ENCODE data around the gene PLAC8.
"Not testable (repeated sequence)": the region's sequence is repeated elsewhere in the genome, so short reads cannot be mapped to it uniquely, and the experiment has no call there.

The PLAC8 gene, protein sequence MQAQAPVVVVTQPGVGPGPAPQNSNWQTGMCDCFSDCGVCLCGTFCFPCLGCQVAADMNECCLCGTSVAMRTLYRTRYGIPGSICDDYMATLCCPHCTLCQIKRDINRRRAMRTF

DNA sequence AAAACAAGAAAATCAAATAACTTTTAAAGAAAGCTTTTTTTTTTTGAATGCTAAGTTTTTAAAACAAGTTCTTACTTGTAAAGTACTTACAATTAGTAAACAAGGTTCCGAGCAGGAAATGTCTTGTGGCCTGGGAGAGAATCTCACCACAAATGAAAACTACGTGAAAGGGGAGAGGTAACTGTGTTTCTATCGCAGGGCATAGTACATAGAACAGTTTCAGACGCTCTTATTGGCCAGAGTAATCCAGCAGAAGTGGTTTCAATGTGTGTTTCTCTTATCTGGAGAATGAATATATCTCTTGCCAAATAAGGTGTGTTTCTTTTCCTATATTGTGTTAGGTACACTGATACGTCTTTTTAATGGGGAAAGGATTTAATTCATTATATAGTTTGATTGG is at the start of gene PLAC8:
Gene PLAC8, minus strand, starts transcription at position 154 of the 400 bp plus-strand sequence. CDS start 6,808 bp downstream, outside the sequence.
- H3K9me3 Mint-ChIP-seq = no peaks in the 10 kb centered on the region
- peak within 1 kb of the TSS; percentile 92 for H3K27ac Mint-ChIP-seq
- peaks cover 30% of the 10 kb centered on the region for H3K4me1 Mint-ChIP-seq
- peaks cover 9% of the 10 kb centered on the region for H3K36me3 Mint-ChIP-seq
- DNase-seq (ENCODE audit: low spot score in 2 of 2) (no peak), ATAC-seq (peak; percentile 57)
- peak within 1 kb of the TSS; percentile 79 for H3K4me3 Mint-ChIP-seq

DNA sequence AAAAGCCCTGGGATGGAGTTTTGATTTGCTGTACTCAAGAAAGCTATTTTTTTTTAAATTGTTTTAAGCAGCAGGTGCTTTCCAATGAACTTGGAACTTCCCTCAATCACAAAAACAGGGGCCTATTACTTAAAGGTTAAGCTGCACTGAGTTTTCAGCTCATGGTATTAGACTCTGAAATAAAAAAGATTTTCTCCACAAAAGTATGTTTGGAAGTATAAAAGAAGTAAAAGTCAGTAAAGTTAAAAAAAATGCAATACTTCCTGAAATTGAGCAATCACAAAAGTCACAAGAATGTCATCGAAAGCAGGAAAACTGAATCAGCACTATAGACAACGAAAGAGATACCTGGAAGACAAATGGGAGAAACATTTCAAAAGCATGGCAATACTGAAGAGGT is 38.9 kb upstream of the PLAC8 start:
- Mint-ChIP-seq H3K9me3 (peaks cover 3% of the 10 kb centered on the region), H3K4me1 (peaks cover 13% of the 10 kb centered on the region), H3K4me3 (no peak overlapping the region), H3K36me3 (no peaks in the 10 kb centered on the region), H3K27ac (no peak overlapping the region)
- DNase-seq (ENCODE audit: low spot score in 2 of 2) = no peak
- ATAC-seq = no peak

DNA sequence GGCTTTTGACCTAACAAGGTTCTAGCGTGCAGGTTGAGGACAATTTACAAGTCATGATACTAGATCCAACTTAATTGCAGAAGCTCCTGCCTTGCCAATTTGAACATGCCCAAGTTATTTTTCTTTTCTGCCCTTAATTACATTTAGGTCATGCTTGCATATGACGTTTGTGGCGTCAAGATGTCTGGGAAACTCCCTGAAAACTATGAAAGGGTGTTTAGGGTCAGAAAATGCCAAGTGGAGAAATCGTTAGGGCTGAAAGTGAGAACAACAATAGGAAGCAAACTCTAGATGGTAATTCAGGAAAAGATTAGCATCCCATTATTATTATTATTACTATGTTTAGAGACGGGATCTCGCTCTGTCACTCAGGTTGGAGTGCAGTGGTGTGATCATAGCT is 38.2 kb upstream of the PLAC8 start:
- H3K9me3 Mint-ChIP-seq = peaks cover 3% of the 10 kb centered on the region
- no peak overlapping the region for H3K27ac Mint-ChIP-seq
- H3K4me3 Mint-ChIP-seq = no peak overlapping the region
- ATAC-seq = no peak
- DNase-seq (ENCODE audit: low spot score in 2 of 2) = no peak
- no peaks in the 10 kb centered on the region for H3K36me3 Mint-ChIP-seq
- H3K4me1 Mint-ChIP-seq = peaks cover 13% of the 10 kb centered on the region

DNA sequence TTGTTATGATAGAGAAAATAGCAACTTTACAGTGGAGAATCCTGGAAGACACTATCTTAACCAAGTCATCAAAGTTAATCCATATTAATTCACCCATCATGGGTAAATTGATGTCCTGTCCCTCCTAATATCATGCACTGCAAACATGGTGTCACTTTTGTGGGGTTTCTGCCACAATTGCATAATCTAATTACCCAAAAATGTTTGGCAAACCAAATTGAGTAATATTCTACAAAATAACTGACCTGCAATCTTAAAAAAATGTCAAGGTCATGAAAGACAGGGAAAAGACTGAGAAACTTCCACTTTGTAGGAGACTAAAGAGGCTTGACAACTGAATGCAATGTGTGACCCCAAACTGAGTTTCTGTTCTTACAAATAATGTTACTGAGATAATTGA is 37.1 kb upstream of the PLAC8 start:
- no peak for ATAC-seq
- no peaks in the 10 kb centered on the region for H3K36me3 Mint-ChIP-seq
- H3K9me3 Mint-ChIP-seq = peaks cover 3% of the 10 kb centered on the region
- H3K27ac Mint-ChIP-seq = no peak overlapping the region
- no peak overlapping the region for H3K4me3 Mint-ChIP-seq
- H3K4me1 Mint-ChIP-seq = peaks cover 13% of the 10 kb centered on the region
- DNase-seq (ENCODE audit: low spot score in 2 of 2) = no peak

DNA sequence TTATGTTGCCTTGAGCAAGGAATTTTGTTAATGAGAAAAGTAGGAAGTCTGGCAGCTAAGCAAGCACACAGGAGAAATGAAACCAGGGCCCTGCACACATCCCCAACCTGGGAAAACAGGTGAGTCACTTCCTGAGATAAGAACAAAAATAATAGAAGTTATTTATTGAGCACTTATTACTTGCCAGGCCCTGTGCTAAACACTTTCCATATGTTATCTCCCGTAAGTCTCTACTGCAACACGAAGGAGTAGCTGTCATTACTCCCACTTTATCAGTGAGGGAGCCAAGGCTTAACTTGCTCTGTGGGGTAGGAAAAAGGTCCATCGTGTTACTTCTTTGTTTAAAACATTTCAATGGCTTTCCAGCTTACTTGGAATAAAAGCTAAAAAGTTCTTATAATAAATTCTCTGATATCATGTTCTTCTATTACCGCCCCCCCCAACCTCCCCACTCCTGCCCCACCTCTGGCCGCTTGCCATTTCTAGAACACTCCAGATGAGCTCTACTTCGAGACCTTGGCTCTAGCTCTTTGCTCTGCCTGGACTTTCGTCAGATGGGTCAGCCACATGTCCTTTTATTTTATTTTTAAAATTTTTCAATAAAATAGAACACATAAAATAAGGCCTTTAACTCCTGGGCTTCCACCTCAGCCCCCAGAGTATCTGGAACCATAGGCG is 36.3 kb upstream of the PLAC8 start:
- H3K36me3 Mint-ChIP-seq = no peaks in the 10 kb centered on the region
- DNase-seq (ENCODE audit: low spot score in 2 of 2) = no peak
- no peaks in the 10 kb centered on the region for H3K9me3 Mint-ChIP-seq
- no peak overlapping the region for H3K4me3 Mint-ChIP-seq
- peaks cover 18% of the 10 kb centered on the region for H3K4me1 Mint-ChIP-seq
- no peak for ATAC-seq
- H3K27ac Mint-ChIP-seq = no peak overlapping the region

DNA sequence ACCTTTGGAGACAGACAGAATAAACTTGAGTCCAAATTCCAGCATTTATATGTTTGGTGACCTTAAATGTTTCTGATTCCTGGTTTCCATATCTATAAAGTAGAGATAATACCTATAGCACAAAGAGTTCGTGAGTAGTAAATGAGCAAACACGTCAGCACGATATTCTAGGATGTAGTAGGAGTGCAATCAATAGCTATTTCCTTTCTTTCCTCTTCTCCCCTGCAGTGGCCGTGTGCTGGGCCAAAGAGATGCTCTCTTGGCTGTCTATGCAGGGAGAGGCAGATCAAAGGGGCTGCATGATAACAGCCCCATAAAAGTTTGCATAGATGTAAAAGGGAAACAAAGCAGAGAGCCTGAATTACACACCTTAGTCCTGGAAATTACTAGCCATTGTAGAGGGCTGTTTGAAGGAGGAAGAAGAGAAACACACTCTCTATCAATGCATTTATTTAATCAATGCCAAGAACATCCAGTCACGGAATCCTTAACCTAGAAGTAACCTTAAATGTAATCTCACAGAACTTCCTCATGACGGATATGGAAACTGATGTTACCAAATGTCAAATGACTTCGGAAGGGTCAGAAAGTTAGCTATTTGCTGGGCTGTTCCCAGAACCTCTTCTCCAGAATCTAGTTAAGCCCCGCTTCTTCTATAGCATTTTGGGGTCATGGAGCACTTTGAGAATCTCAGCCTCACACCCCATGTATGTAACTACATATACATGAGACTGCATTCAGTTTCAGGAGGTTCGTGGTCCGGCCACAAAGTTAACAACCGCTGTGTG is 35.5 kb upstream of the PLAC8 start:
- DNase-seq (ENCODE audit: low spot score in 2 of 2) (no peak), ATAC-seq (no peak)
- no peak overlapping the region for H3K27ac Mint-ChIP-seq
- H3K36me3 Mint-ChIP-seq = no peaks in the 10 kb centered on the region
- H3K4me1 Mint-ChIP-seq = peaks cover 19% of the 10 kb centered on the region
- no peak overlapping the region for H3K4me3 Mint-ChIP-seq
- H3K9me3 Mint-ChIP-seq = no peaks in the 10 kb centered on the region

DNA sequence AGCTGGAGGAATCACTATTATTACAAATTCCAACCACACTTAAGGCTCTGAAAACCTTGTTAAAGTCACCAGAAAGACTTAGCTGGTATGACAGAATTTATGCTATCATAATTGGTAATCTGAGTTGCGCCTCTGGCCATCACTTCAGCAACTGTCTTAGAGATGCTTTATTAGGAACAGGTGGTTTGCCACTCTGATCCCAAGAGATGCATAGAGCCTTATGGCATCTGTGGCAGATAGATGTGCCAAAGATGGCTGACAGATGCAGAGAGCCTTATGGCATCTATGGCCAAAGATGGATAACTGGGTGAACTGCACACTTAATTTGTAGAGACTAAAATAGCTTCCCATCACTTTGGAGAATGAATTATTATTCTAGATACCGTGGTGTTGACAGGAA is 32.3 kb upstream of the PLAC8 start:
- Mint-ChIP-seq H3K4me3 (no peak overlapping the region), H3K4me1 (peaks cover 17% of the 10 kb centered on the region), H3K9me3 (peaks cover 2% of the 10 kb centered on the region), H3K27ac (no peak overlapping the region), H3K36me3 (no peaks in the 10 kb centered on the region)
- DNase-seq (ENCODE audit: low spot score in 2 of 2) (no peak), ATAC-seq (no peak)

DNA sequence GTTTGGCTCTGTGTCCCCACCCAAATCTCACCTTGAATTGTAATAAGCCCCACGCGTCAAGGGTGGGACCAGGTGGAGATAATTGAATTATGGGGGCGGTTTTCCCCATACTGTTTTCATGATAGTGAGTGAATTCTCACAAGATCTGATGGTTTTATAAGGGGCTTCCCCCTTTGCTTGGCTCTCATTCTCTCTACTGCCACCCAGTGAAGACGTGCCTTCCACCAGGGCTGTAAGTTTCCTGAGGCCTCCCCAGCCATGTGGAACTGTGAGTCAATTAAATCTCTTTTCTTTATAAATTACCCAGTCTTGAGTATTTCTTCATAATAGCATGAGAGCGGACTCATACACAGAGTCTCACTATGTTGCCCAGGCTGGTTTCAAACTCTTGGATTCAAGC is 31.2 kb upstream of the PLAC8 start:
- not testable (repeated sequence) for H3K27ac Mint-ChIP-seq; H3K36me3 Mint-ChIP-seq; DNase-seq (ENCODE audit: low spot score in 2 of 2); H3K9me3 Mint-ChIP-seq; H3K4me3 Mint-ChIP-seq
- peak; percentile 78 for ATAC-seq
- peaks cover 17% of the 10 kb centered on the region for H3K4me1 Mint-ChIP-seq

DNA sequence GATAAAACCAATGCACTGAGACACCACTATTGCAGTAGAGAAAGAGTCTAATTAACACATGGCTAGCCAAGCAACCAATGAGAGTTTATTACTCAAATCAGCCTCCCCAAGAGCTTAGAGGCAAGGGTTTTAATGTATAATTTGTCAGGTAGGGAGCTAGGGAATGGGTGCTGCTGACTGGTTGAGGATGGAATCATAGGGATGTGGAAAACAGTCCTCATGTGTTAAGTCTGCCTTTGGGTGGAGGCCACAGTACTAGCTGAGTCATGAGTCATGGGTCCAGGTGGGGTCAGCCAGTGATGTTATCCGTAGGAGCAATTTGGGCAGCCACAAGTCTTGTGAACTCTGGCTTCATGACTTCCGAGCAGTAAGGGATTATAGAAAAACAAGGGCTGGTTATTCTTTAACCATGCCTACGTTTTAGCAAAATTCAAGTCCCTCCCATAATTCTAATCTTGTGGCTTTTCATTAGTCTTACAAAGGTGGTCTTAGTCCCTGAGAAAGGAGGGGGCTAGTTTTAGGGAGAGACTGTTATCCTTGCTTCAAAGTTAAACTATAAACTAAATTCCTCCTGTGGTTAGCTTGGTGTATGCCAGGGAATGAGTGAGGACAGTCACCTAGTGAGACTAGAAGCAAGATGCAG is 25.1 kb upstream of the PLAC8 start:
- Mint-ChIP-seq H3K36me3 (no peaks in the 10 kb centered on the region), H3K27ac (peak overlapping the region; percentile 33), H3K4me1 (peaks cover 32% of the 10 kb centered on the region), H3K4me3 (no peak overlapping the region), H3K9me3 (peaks cover 7% of the 10 kb centered on the region)
- no peak for ATAC-seq
- DNase-seq (ENCODE audit: low spot score in 2 of 2) = no peak

DNA sequence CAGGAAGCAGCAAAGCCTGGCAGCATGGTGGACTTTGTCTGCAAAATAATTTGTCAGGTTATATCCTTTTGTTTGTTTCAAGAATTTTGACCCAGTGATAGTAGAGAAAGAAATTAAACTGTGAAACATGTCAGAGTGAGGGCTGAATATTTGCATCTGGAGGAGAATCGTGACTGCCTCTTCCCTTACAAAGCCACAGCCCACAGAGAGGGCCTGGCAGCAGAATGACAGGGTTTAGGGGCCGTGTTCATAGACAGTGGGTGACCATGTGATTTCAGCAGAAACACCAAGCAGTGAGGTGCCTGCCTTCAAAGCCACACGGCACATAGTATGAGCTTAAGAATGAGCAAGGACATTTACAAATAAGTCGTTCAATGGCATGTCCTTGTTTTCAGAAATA is 24.4 kb upstream of the PLAC8 start:
- peak; percentile 10 to 58 for DNase-seq (ENCODE audit: low spot score in 2 of 2)
- Mint-ChIP-seq H3K36me3 (no peaks in the 10 kb centered on the region), H3K27ac (peak overlapping the region; percentile 33), H3K4me3 (no peak overlapping the region), H3K4me1 (peaks cover 32% of the 10 kb centered on the region), H3K9me3 (peaks cover 7% of the 10 kb centered on the region)
- ATAC-seq = peak; percentile 100

DNA sequence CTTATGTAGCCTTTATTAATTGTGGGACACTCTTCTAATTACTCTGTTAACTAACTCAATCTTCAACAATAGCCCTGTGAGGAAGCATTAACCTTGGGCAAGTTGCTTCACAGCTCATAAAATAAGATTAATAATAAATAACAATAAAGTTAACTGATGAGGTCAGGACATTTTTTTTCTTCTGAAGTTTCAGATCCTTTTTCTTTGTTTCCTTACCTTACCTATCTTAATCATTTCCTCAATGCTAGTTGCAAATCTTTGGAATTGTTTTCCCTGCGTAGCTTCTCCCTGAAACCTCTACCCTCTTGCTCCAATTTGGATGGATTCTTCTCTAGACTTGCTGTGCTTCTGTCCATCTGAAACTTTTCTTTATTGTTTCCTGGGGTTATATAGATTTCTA is 17.5 kb upstream of the PLAC8 start:
- peaks cover 12% of the 10 kb centered on the region for H3K4me1 Mint-ChIP-seq
- H3K4me3 Mint-ChIP-seq = no peak overlapping the region
- no peak for ATAC-seq
- no peak overlapping the region for H3K27ac Mint-ChIP-seq
- no peak for DNase-seq (ENCODE audit: low spot score in 2 of 2)
- no peaks in the 10 kb centered on the region for H3K36me3 Mint-ChIP-seq
- peaks cover 5% of the 10 kb centered on the region for H3K9me3 Mint-ChIP-seq

DNA sequence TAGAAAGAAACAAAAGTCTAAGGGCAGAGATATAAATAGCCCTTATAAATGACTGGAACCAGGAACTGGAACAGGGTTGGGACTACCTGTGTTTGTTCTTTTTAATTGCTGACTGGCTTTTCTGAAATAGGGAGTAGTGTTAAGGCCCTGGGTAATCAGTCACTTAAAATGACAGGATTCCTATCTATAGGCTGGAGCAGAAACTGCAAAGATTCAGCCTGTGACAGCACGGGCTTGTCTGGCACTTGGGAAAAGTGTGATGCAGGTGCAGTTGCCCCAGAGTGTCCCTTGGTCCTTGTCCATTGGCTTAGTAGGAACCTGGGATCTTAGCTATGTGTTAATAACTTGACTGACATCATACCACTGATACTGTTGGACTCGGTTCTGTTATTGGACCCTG is 14.7 kb upstream of the PLAC8 start:
- no peaks in the 10 kb centered on the region for H3K9me3 Mint-ChIP-seq
- no peak overlapping the region for H3K27ac Mint-ChIP-seq
- DNase-seq (ENCODE audit: low spot score in 2 of 2) (no peak), ATAC-seq (no peak)
- H3K4me1 Mint-ChIP-seq = peaks cover 11% of the 10 kb centered on the region
- no peaks in the 10 kb centered on the region for H3K36me3 Mint-ChIP-seq
- H3K4me3 Mint-ChIP-seq = no peak overlapping the region

DNA sequence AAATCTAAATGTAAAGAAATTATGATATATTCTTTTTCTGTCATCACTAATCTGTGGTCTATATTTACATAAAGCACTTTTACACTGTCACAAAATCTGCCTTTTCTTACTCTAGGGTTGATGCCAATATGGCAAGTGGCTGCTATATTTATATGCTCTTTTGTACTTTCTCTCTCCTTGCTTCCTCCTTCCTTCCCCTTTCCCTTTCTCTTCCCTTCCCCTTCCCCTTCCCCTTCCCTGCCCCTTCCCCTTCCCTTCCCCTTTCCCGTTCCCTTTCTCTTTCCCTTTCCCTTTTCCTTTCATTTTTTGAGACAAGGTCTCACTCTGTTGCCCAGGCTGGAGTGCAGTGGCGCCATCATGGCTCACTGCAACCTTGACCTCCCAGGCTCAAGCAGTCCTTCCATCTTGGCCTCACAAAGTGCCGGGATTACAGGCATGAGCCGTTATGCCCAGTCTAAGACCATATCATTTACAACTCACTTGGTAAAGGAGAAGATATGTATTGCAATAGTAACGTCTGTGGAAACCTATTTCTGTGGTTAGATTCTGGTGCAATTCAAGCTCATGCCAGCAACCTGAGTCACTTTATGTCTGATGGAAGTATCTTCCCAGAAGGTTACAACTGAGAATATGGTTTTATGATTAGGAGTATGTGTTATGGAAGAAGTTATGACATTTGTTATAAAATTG is 13.9 kb upstream of the PLAC8 start:
- Mint-ChIP-seq H3K36me3 (no peaks in the 10 kb centered on the region), H3K27ac (no peak overlapping the region), H3K4me3 (no peak overlapping the region), H3K9me3 (no peaks in the 10 kb centered on the region), H3K4me1 (peaks cover 11% of the 10 kb centered on the region)
- ATAC-seq (no peak), DNase-seq (ENCODE audit: low spot score in 2 of 2) (no peak)

DNA sequence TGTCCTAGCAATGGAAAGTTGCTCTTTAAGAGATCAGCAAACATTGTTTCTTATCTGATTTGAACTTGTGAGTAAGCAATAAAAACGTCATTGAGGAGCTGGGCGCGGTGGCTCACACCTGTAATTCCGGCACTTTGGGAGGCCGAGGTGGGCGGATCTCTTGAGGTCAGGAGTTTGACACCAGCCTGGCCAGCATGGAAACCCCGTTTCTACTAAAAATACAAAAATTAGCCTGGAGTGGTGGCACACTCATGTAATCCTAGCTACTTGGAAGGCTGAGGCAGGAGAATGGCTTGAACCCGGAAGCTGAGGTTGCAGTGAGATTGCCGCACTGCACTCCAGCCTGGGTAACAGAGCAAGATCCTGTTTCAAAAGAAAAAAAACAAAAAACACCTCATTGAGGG is 11.2 kb upstream of the PLAC8 start:
- Mint-ChIP-seq H3K27ac (no peak overlapping the region), H3K36me3 (no peaks in the 10 kb centered on the region), H3K4me1 (peaks cover 11% of the 10 kb centered on the region), H3K4me3 (peak overlapping the region; percentile 43), H3K9me3 (no peaks in the 10 kb centered on the region)
- DNase-seq (ENCODE audit: low spot score in 2 of 2) (no peak), ATAC-seq (peak; percentile 70)

DNA sequence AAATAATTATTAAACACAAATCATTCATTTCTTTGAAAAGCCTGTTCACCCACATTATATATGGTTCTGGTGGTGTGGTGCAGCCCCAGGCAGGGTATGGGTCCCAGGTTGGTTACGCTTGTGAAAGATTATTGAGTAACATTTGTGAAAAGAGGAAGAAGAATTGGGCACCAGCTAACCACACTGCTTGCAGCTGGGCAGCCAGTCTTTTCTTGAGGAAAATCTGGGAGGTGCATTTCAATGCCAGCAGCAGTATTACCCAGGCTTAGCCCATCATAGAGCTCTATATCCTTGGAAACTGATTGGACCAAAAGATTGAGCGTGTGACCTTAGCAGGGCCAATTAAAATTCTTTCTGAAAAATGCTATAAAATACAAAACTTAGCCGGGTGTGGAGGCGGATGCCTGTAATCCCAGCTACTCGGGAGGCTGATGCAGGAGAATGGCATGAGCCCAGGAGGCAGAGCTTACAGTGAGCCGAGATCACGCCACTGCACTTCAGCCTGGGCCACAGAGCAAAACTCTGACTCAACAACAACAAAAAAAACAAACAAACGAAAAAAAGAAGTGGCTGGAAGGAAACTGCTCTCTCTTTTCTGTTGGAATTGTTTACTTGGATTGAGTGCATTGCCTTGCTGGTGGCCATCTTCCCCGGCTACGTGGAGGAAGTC is 9.7 kb upstream of the PLAC8 start:
- ATAC-seq = no peak
- no peaks in the 10 kb centered on the region for H3K9me3 Mint-ChIP-seq

More for the DNA sequence above, 9.7 kb upstream of the PLAC8 start:
- DNase-seq (ENCODE audit: low spot score in 2 of 2) = no peak
- no peak overlapping the region for H3K4me3 Mint-ChIP-seq
- H3K36me3 Mint-ChIP-seq = no peaks in the 10 kb centered on the region
- H3K4me1 Mint-ChIP-seq = peaks cover 12% of the 10 kb centered on the region
- no peak overlapping the region for H3K27ac Mint-ChIP-seq
